ENCODE measurements around the gene CRELD2.

- TF ChIP-seq POLR2A (IDR thresholded peaks at IDR 0.05; ENCODE audit: low read depth, low read length) (no peak), POLR2AphosphoS5 (IDR thresholded peaks at IDR 0.05; ENCODE audit: low read depth, low read length) (no peak)
Measured at GRCh38 chr22:49899530-49899929, 18.9 kb upstream of the CRELD2 start.

Measured in GM12891 (cell line).